Suprapubic skin (tissue), 4 donors: ENCODE measurements around the gene FKBP2.

ENCODE experiments used
- EP300 ChIP-seq: sonication (generic); formaldehyde crosslinking; IDR thresholded peaks from one replicate; pipeline ENCODE4 v1.6.1; 2017; ENCODE audit warnings: antibody characterized with exemption
- POLR2A ChIP-seq, 2 donors: fragments of 450-650 bp; IDR thresholded peaks; one replicate each; pipeline ENCODE4 v1.6.1; 2017; ENCODE audit warnings: antibody characterized with exemption in 2 of 2, mild to moderate bottlenecking in 2 of 2, moderate library complexity in 2 of 2
- POLR2AphosphoS5 ChIP-seq, 3 donors: sonication (generic); formaldehyde crosslinking; IDR thresholded peaks; one replicate each; pipeline ENCODE4 v1.6.1; 2017; ENCODE audit warnings: antibody characterized with exemption in 3 of 3
- TF ChIP-seq, protein P1 (sequence below), 2 donors: fragments of 200-600 bp in 1 of 2; fragments of 450-650 bp in 1 of 2; sonication (generic) in 1 of 2; IDR thresholded peaks; one replicate each; pipeline ENCODE4 v1.5.1; 2016 to 2019; ENCODE audit warnings: antibody characterized with exemption in 2 of 2, mild to moderate bottlenecking in 1 of 2, moderate library complexity in 1 of 2

DNA sequence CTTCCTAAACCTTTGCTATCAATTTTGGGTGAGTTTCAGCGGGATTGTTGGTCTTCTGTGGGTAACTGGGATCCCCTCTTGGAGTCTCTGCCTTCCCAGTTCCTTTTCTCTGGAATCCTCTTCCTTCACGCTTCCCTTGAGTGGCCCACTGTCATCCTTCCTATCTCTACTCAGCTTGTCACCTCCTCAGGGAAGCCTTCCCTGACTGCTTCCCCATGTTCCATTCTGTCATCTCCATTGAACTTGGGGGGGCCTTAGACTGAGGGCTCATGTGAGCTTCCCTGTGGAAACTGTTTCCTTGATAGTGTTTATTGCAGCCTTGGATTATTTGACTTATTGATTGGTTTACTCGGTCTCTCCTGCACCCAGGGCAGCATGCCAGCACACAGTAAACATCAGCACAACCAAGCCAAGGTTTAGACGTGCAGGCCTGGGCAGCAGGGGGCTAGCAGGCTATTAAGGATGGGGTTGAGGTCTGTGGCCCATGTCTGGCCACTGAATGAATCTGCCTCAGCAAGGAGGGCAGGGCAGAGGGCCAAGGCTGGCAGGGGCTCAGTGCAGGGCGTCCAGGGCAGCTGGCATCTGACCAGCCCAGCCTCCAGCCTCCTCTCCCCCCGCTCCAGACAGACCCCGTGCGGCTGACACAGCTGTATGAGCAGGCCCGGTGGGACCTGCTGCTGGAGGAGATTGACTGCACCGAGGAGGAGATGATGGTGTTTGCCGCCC, 22.1 kb upstream of the FKBP2 start:
- TF ChIP-seq, protein P1, sequence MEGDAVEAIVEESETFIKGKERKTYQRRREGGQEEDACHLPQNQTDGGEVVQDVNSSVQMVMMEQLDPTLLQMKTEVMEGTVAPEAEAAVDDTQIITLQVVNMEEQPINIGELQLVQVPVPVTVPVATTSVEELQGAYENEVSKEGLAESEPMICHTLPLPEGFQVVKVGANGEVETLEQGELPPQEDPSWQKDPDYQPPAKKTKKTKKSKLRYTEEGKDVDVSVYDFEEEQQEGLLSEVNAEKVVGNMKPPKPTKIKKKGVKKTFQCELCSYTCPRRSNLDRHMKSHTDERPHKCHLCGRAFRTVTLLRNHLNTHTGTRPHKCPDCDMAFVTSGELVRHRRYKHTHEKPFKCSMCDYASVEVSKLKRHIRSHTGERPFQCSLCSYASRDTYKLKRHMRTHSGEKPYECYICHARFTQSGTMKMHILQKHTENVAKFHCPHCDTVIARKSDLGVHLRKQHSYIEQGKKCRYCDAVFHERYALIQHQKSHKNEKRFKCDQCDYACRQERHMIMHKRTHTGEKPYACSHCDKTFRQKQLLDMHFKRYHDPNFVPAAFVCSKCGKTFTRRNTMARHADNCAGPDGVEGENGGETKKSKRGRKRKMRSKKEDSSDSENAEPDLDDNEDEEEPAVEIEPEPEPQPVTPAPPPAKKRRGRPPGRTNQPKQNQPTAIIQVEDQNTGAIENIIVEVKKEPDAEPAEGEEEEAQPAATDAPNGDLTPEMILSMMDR (IDR thresholded peaks at IDR 0.05), result no peak
- no peak for TF ChIP-seq POLR2A (IDR thresholded peaks at IDR 0.05)
- TF ChIP-seq EP300, result no peak
- no peak for TF ChIP-seq POLR2AphosphoS5 (IDR thresholded peaks at IDR 0.05)
